Middle frontal gyrus (tissue), 1 donor: Measurements from ENCODE around the gene NSMCE1.

Experiments
- DNase-seq: peaks from one replicate; pipeline ENCODE4 v3.0.0-alpha.2; 2015; ENCODE audit warnings: low spot score; ENCODE audit errors: extremely low spot score

The NSMCE1 gene

DNA sequence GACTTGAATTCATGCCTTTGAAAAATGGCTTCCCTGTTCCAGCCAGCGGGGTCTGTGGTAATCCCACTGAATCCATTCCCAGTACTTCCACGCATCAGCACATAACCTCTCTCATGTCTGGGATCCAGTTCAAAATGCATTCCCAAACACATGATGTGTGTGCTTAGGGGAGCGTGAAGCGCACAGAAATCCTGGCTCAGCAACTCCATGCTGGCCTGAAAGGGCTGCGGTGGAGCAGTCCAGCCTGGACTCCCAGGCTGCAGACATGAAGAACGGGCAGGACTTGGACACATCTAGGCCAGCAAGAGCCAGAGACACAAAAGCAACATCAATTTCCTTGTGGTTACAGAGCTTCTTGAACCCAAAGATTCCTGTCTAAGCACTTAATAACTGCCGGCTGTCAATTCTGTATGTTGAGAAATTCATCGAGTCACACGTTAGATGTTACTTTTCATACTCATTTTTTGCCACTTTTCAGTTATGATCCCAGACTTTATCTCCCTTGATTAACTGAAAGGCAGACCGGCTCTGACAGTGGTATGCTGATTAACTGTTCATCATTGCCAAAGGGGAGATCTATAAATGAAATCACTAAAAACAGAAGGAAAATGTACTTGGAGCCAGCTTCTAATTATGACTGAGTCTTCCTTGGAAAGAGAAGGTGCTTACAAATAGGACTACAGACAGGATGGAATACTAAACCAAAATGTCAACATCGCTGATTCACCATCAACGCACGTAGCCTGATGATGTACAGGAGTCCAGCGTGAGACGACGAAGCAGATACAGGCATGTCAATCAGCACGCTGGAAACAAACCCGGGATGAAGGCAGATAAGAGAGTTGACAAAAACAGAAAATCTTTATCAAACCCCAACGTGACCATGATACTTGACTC lies 23.0 kb downstream of the NSMCE1 start:
- no peak for DNase-seq

- DNase-seq = no peak
Measured at GRCh38 chr16:27244363-27244755, 24.2 kb downstream of the NSMCE1 start.

- DNase-seq = no peak
Measured at GRCh38 chr16:27243725-27244362, 24.7 kb downstream of the NSMCE1 start.

- DNase-seq = no peak
Measured at GRCh38 chr16:27242868-27243590, 25.5 kb downstream of the NSMCE1 start.

GRCh38 chr16:27242398-27242797 lies 26.2 kb downstream of the NSMCE1 start:
- no peak for DNase-seq

DNA sequence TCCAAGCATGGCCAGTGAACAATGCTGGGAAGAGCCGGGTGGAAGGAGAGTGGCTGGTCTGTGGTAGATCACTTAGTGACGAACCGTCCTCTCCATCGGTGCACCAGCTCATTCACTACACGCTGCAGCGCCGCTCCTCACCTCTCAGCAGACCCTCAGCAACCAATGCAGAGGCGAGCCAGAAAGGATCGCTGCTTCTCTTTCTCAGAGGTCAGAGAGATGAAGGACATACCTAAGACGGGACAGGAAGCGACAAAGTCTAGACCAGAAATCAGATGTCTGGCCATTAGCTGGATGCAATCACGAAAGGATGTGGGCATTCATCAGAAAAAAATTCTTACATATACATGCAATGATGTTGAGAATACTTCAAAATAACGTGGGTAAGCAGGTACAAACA lies 26.9 kb downstream of the NSMCE1 start:
- DNase-seq = no peak

GRCh38 chr16:27240948-27241531 lies 27.5 kb downstream of the NSMCE1 start:
- no peak for DNase-seq

DNA sequence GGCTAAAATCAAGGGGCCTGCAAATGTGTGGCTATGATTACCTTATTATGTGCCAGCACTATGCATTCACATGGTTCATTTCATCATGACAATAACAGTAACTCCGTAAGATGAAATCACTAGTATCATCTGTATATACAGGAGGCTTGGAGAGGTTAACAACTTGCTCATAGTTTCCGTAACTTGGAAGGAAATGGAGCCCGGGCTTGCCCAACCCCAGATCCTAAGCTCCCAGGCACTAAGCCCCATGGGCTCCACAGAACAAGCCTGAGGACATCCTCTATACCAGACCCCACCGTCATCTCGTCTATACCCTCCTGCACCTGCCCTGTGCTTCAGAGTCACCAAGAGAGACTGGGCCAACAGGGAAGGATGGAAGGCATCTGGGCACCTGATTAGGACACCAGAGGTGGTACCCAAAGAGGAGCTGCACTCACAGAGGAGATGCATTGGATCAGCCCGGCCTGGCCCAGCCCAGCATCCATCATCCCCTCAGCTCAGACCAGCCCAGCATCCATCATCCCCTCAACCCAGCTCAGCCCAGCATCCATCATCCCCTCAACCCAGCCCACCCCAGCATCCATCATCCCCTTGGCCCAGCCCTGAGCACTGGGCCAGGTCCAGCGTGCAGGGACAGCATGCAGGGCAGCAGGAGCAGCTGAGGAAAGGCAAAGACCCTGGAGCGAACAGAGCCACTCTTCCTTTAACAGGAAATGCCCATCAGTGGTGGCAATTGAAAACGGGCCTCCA lies 28.5 kb downstream of the NSMCE1 start:
- DNase-seq = no peak

GRCh38 chr16:27239026-27239425 lies 29.5 kb downstream of the NSMCE1 start:
- no peak for DNase-seq

GRCh38 chr16:27238591-27238990 lies 30.0 kb downstream of the NSMCE1 start:
- no peak for DNase-seq

GRCh38 chr16:27238016-27238587 lies 30.5 kb downstream of the NSMCE1 start:
- no peak for DNase-seq

DNA sequence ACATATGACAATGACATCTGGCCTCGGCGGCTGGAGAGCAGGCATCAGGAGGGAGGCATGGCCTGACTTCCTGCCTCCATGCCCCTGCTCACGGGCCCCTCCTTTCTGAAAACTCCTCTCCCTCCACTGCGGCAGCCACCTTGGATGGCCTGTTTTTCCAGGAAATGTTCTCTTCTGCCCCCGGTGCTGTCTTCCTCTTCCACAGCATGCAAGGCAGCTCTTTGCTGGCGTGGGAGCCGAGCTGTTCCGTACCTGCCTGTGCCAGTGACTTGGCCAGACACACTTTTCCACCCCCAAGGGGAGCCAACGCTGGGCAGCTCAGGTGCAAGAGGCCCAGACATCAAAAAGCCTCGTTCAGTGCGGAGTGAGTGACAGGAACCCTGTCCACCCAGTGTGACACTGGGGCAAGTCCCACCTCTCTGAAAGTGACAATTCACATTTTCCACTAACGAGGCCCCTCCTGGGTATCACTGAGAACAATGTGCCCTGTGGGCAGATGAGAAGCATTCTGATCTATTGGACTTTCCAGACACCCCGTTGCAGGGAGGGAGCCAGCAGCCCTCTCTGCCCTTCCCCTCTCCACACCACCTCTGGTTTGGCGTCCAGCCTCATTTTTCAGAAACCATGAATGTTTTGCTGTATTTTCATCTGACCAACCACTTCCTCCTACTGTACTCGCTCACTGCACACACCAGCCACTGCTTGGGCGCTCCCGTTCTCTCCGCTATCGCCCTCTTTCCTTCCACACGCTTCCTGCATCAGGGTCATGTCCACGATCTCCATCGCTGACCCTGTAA lies 31.2 kb downstream of the NSMCE1 start:
- DNase-seq = no peak

DNA sequence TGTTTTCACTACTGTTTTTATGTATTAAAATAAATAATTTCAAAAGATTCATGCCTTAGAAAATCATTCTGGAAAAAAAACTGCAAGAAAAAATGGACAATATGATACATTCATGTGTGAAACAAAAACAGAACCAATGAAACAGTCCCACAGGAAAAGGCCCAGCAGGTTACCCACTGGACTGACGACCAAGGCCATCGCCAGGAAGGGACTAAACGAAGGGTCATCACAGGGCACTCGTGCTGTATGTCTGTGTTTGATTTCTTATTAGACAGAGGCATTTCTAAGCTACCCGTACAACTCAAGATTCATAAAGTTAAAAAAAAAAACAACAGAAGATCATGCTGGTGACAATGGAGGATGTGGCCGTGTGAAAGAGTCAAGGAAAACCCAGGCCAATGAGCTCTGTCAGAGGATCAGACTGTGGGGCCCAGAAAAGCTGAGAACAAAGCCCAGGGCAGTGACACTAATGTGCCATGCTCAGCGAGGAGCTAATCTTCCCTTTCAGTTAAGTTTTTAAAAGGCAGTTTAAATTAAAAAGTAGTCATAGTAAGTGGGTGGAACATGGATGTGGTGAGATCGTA lies 31.8 kb downstream of the NSMCE1 start:
- no peak for DNase-seq

- no peak for DNase-seq
Measured at GRCh38 chr16:27235938-27236245, 32.7 kb downstream of the NSMCE1 start.

- DNase-seq = peak; percentile 65
Measured at GRCh38 chr16:27235055-27235937, 33.3 kb downstream of the NSMCE1 start.

GRCh38 chr16:27234603-27235002 lies 34.0 kb downstream of the NSMCE1 start:
- DNase-seq = no peak

- no peak for DNase-seq
Measured at GRCh38 chr16:27234171-27234570, 34.4 kb downstream of the NSMCE1 start.

GRCh38 chr16:27233731-27234130 lies 34.8 kb downstream of the NSMCE1 start:
- DNase-seq = no peak
